Activated T-helper 1 cell treated with anti-CD3 and anti-CD28 coated beads, Interleukin-12 subunit alpha, Interleukin-12 subunit beta, Interleukin-2, Interleukin-4 antibody, amounts not matched to agents 30 ng/mL and 10 ng/mL and 1 ng/mL, durations not matched to agents 14 hours and 24 hours and 36 hours (primary cell): ENCODE results near the gene SCP2D1. TPM values are rescaled to one million over a fixed set of nuclear protein-coding genes. Genes with fewer than 3 reads are reported as not detected.

Source experiments
- DNase-seq: peaks from one replicate; pipeline ENCODE4 v3.0.0; 2021; ENCODE audit warnings: low spot score
- H3K27ac Mint-ChIP-seq: one replicate; pipeline ENCODE4 v1.8.0; 2021; ENCODE audit warnings: mild to moderate bottlenecking, mixed read lengths
- H3K27me3 Mint-ChIP-seq: one replicate; pipeline ENCODE4 v1.8.0; 2022; ENCODE audit warnings: mild to moderate bottlenecking, moderate library complexity, mixed read lengths; ENCODE audit not compliant: insufficient read depth
- H3K36me3 Mint-ChIP-seq: one replicate; pipeline ENCODE4 v1.8.0; 2021; ENCODE audit warnings: low read depth, mixed read lengths
- H3K4me1 Mint-ChIP-seq: one replicate; pipeline ENCODE4 v1.8.0; 2021; ENCODE audit warnings: low read depth, mixed read lengths
- H3K4me3 Mint-ChIP-seq: one replicate; pipeline ENCODE4 v1.8.0; 2021; ENCODE audit warnings: mild to moderate bottlenecking, moderate library complexity, mixed read lengths
- H3K9me3 Mint-ChIP-seq: one replicate; pipeline ENCODE4 v1.8.0; 2021; ENCODE audit warnings: mixed read lengths
- intact Hi-C: fragments of 100-400 bp; cut with micrococcal nuclease; formaldehyde crosslinking; loops from one replicate; pipeline ENCODE4 v1.15.1; 2024
- total RNA-seq: library from RNA; stranded (reverse); gene quantifications from 2 replicates; pipeline ENCODE4 v1.2.3, GENCODE V29; 2022

SCP2D1 gene
- total RNA-seq, 1 donor from 2014 or later: not detected

DNA sequence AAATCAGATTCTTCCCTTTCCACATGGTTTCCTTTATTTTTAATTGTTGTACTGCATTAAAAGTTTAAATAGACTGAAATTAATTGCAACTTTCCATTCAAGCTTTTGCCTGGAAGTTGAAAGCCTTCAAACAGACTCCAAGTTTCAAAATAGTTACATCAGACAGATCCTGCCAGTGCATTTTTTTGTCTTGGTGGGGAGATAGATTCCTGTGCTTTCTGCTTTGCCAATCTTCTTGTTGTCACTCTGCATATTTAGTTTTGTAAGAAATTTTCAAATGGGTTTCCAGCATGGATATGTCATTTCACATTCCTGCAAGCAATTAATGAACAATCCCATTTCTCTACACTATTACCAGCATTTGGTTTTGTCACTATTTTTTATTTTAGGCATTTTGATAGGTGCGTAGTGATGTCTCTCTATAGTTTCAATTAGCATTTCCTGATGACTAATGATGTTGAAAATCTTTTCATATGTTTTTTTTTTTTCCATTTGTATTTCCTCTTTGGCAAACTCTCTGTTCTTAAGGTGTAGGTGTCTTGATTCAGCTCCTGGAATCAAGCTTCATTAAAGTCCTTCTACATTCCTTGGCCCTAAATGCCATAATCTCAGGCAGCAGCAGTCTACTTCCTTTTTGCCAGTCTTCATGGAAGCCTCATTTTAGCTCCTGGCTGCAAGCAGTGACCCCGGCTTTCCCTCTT lies 40.5 kb downstream of the SCP2D1 start:
- peaks cover 4% of the 10 kb centered on the region for H3K27me3 Mint-ChIP-seq
- no peak overlapping the region for H3K27ac Mint-ChIP-seq
- H3K4me1 Mint-ChIP-seq: no peaks in the 10 kb centered on the region
- no peaks in the 10 kb centered on the region for H3K9me3 Mint-ChIP-seq
- H3K4me3 Mint-ChIP-seq: no peak overlapping the region
- intact Hi-C loops: no loop called here
- no peak for DNase-seq
- no peaks in the 10 kb centered on the region for H3K36me3 Mint-ChIP-seq

DNA sequence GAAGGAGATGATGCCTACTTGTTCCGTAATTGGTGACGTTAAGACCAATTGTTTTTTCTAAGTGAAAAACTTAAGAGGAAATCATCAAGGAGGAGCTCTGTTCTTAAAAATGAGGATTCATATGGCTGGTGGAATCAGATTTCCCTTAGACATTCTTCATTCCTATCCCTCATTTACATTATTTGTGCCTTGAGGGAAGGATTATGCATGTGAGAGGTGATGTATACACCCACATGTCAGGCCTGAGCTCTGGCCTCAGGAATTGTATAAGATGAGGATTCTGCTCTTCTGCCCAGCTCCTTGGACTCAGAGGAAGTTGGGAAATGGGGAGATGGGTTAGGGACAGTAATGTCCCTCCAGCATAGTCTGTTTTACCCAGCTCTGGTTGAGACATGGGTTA lies 42.3 kb downstream of the SCP2D1 start:
- intact Hi-C loops: no loop called here
- no peaks in the 10 kb centered on the region for H3K36me3 Mint-ChIP-seq
- DNase-seq: no peak
- no peaks in the 10 kb centered on the region for H3K27me3 Mint-ChIP-seq
- H3K9me3 Mint-ChIP-seq: peaks cover 4% of the 10 kb centered on the region
- H3K27ac Mint-ChIP-seq: no peak overlapping the region
- no peak overlapping the region for H3K4me3 Mint-ChIP-seq
- H3K4me1 Mint-ChIP-seq: no peaks in the 10 kb centered on the region

DNA sequence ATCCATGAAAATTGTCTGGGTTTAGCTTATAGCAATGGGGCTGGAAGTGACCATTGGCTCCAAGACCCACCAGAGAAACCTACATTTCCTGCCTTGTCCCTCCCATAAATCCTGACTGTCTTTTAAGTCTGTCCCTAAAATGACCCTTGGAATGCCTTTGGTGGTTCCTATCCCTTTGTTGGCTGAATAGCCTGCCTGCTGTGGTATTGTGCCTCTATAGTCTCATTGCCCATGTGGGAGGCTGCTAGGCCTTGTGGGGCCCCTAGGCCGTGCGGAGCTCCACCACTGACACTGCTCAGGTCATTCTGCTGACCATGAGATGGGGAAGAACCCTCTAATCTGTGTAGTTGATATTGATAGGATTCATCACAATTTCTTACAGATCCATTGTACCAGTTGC lies 43.3 kb downstream of the SCP2D1 start:
- Mint-ChIP-seq H3K9me3 (peaks cover 4% of the 10 kb centered on the region), H3K36me3 (no peaks in the 10 kb centered on the region), H3K4me1 (no peaks in the 10 kb centered on the region)

DNA sequence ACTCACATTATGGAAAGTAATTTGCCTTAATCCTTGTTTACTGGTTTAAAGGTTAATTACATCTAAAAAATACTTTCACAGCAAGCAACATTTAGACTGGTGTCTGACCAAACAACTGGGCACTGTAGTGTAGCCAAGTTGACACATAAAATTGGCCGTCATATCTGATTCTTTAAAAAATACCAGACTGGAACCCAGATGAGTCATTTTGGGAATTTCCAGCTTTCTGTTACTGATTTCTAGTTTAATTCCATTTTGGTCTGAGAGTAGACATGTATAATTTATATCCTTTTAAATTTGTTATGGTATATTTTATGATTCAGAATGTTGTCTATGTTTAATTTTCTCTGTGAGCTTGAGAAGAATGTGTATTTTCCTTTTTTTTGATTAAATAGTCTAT lies 44.1 kb downstream of the SCP2D1 start:
- intact Hi-C loops: no loop called here
- Mint-ChIP-seq H3K36me3 (no peaks in the 10 kb centered on the region), H3K4me1 (no peaks in the 10 kb centered on the region), H3K27me3 (no peaks in the 10 kb centered on the region), H3K9me3 (peaks cover 4% of the 10 kb centered on the region), H3K4me3 (no peak overlapping the region), H3K27ac (no peak overlapping the region)
- no peak for DNase-seq

More for the DNA sequence above, 43.3 kb downstream of the SCP2D1 start:
- Mint-ChIP-seq H3K4me3 (no peak overlapping the region), H3K27ac (no peak overlapping the region), H3K27me3 (no peaks in the 10 kb centered on the region)
- intact Hi-C loops: no loop called here
- no peak for DNase-seq

DNA sequence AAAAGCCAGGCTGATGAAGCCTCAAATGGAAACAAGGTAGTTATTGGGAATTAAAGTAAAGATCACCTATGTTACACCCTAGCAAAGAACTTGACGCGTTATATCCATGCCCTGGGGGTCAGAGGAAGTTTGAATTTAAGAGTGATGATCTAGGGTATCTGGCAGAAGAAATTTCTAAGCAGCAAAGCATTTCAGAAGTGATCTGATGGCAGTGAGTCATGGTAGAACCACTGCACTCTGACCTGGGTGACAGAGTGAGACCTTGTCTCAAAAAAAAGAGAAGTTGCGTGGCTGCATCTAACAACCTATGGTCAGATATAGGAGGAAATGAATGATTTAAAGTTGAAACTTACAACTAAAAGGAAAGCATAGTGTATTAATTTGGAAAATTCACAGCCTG lies 45.2 kb downstream of the SCP2D1 start:
- intact Hi-C loops: no loop called here
- Mint-ChIP-seq H3K4me3 (no peak overlapping the region), H3K27me3 (no peaks in the 10 kb centered on the region), H3K27ac (no peak overlapping the region), H3K36me3 (no peaks in the 10 kb centered on the region), H3K4me1 (no peaks in the 10 kb centered on the region), H3K9me3 (peaks cover 4% of the 10 kb centered on the region)
- DNase-seq: no peak

Other genes with a start within 250 kb of the SCP2D1 start
- 54.9 and 57.9 TPM in 2 replicates for gene SMIM26, start 246.4 kb upstream of the SCP2D1 start, total RNA-seq
- 37.7 and 44.0 TPM in 2 replicates for gene DTD1, start 225.7 kb upstream of the SCP2D1 start, total RNA-seq